HepG2 (cell line): Measurements from ENCODE around the gene ZKSCAN5. TPM values are rescaled to one million over a fixed set of nuclear protein-coding genes. Genes with fewer than 3 reads are reported as not detected.

ENCODE experiments used
- HMGA1 ChIP-seq: sonication (generic); formaldehyde crosslinking; conservative IDR thresholded peaks from 2 replicates; pipeline ENCODE4 v1.4.0; 2020; ENCODE audit warnings: missing genetic modification reagents
- HOXA5 ChIP-seq: sonication (generic); formaldehyde crosslinking; IDR thresholded peaks from 2 replicates; pipeline ENCODE4 v1.4.0; 2020; ENCODE audit warnings: missing genetic modification reagents
- MED13 ChIP-seq: sonication (generic); formaldehyde crosslinking; IDR thresholded peaks from 2 replicates; pipeline ENCODE4 v1.5.0; 2020; ENCODE audit warnings: missing genetic modification reagents
- MEIS2 ChIP-seq: sonication (generic); formaldehyde crosslinking; IDR thresholded peaks from 2 replicates; pipeline ENCODE4 v1.9.0; 2021; ENCODE audit warnings: mild to moderate bottlenecking, missing genetic modification reagents
- NR1H2 ChIP-seq: sonication (generic); formaldehyde crosslinking; IDR thresholded peaks from 2 replicates; pipeline ENCODE4 v1.8.1; 2022; ENCODE audit warnings: low read depth, missing genetic modification reagents, borderline replicate concordance
- PLRG1 ChIP-seq: fragments of 450-650 bp; conservative IDR thresholded peaks from 2 replicates; pipeline ENCODE4 v1.6.1; 2016
- POLR2AphosphoS5 ChIP-seq: IDR thresholded peaks from 2 replicates; pipeline ENCODE4 v1.6.1; 2012; ENCODE audit warnings: low read depth, low read length
- RAD21 ChIP-seq: fragments of 450-650 bp; formaldehyde crosslinking; IDR thresholded peaks from 2 replicates; pipeline ENCODE4 v1.5.0; 2020; ENCODE audit warnings: mild to moderate bottlenecking
- TEAD3 ChIP-seq: optimal IDR thresholded peaks from 2 replicates; pipeline ENCODE3; 2016; ENCODE audit warnings: borderline replicate concordance
- TRIM24 ChIP-seq: sonication (generic); formaldehyde crosslinking; IDR thresholded peaks from 2 replicates; pipeline ENCODE4 v1.8.0; 2022; ENCODE audit warnings: mild to moderate bottlenecking, missing genetic modification reagents
- WIZ ChIP-seq: sonication (generic); formaldehyde crosslinking; IDR thresholded peaks from 2 replicates; pipeline ENCODE4 v1.5.1; 2020; ENCODE audit warnings: mild to moderate bottlenecking, missing genetic modification reagents
- ZBTB7B ChIP-seq: sonication (generic); formaldehyde crosslinking; IDR thresholded peaks from 2 replicates; pipeline ENCODE4 v1.4.0; 2020; ENCODE audit warnings: missing genetic modification reagents
- ZNF10 ChIP-seq: sonication (generic); formaldehyde crosslinking; IDR thresholded peaks from 2 replicates; pipeline ENCODE4 v1.4.0; 2020; ENCODE audit warnings: mild to moderate bottlenecking, low read depth, missing genetic modification reagents, borderline replicate concordance
- ZNF230 ChIP-seq: sonication (generic); formaldehyde crosslinking; IDR thresholded peaks from 2 replicates; pipeline ENCODE4 v1.4.0; 2020; ENCODE audit warnings: mild to moderate bottlenecking, missing genetic modification reagents
- ZNF737 ChIP-seq: sonication (generic); formaldehyde crosslinking; IDR thresholded peaks from 2 replicates; pipeline ENCODE4 v1.5.0; 2020; ENCODE audit warnings: missing genetic modification reagents, mild to moderate bottlenecking, borderline replicate concordance
- polyA plus RNA-seq, 8 experiments: library from polyadenylated mRNA; depleted of rRNA in 3 of 8; stranded (reverse) in 7 of 8; unstranded in 1 of 8; fragments of >200 nt; fragmentation: Illumina TruSeq in 4 of 8; extraction: Trizol in 4 of 8; gene quantifications; 2 replicates each; pipeline versions ENCODE4 v1.2.1 to v1.2.3, GENCODE V29; 2011 to 2016; ENCODE audit warnings: low read depth in 4 of 8, missing spikeins in 1 of 8, mixed read lengths in 1 of 8; ENCODE audit not compliant: insufficient read depth in 1 of 8
- total RNA-seq, 5 experiments: library from RNA; depleted of rRNA; stranded (reverse); fragments of >200 nt; fragmentation: Illumina TruSeq; extraction: Trizol; gene quantifications; 2 replicates each; pipeline ENCODE4 v1.2.3, GENCODE V29; 2016; ENCODE audit warnings: low read depth in 1 of 5
- TF ChIP-seq, protein P1 (sequence below): sonication (generic); formaldehyde crosslinking; IDR thresholded peaks from 2 replicates; pipeline ENCODE4 v1.5.1; 2020; ENCODE audit warnings: missing genetic modification reagents, mild to moderate bottlenecking, borderline replicate concordance
- TF ChIP-seq, protein P2 (sequence below): sonication (generic); formaldehyde crosslinking; IDR thresholded peaks from 2 replicates; pipeline ENCODE4 v1.9.0; 2021; ENCODE audit warnings: missing genetic modification reagents, borderline replicate concordance
- TF ChIP-seq, protein P3 (sequence below): sonication (generic); formaldehyde crosslinking; IDR thresholded peaks from 2 replicates; pipeline ENCODE4 v1.4.0; 2020; ENCODE audit warnings: missing genetic modification reagents
- TF ChIP-seq, protein P4 (sequence below): sonication (generic); formaldehyde crosslinking; IDR thresholded peaks from 2 replicates; pipeline ENCODE4 v1.4.0; 2020; ENCODE audit warnings: low read depth, missing genetic modification reagents
- TF ChIP-seq, protein P5 (sequence below): sonication (generic); formaldehyde crosslinking; IDR thresholded peaks from 2 replicates; pipeline ENCODE4 v1.8.1; 2023; ENCODE audit warnings: mild to moderate bottlenecking, inconsistent platforms, moderate library complexity, missing genetic modification reagents, borderline replicate concordance
- TF ChIP-seq, protein P6 (sequence below): sonication (generic); formaldehyde crosslinking; conservative IDR thresholded peaks from 2 replicates; pipeline ENCODE4 v1.4.0; 2020; ENCODE audit warnings: missing genetic modification reagents

The ZKSCAN5 gene
- total and polyA plus RNA-seq, 2 of the 13 experiments (the other 11 are each of a cell fraction or from before 2014, with no cell fraction given), result 5.5 to 11.7 TPM

DNA sequence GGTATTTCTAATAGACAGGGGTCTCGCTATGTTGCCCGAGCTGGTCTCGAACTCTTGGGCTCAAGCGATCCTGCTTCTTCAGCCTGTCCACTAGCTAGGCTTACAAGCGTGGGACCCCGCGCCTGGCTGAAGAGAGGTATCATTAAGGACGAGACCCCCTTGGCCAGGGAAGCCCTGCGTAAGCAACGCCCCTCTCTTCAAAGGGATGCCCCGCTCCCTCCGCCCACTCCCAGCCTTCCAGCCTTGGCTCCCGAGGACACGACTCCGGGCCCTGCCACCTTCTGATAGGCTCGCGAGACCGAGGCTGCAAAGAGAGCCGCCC lies 220 bp upstream of the ZKSCAN5 start (continued):
- TF ChIP-seq, protein P1, sequence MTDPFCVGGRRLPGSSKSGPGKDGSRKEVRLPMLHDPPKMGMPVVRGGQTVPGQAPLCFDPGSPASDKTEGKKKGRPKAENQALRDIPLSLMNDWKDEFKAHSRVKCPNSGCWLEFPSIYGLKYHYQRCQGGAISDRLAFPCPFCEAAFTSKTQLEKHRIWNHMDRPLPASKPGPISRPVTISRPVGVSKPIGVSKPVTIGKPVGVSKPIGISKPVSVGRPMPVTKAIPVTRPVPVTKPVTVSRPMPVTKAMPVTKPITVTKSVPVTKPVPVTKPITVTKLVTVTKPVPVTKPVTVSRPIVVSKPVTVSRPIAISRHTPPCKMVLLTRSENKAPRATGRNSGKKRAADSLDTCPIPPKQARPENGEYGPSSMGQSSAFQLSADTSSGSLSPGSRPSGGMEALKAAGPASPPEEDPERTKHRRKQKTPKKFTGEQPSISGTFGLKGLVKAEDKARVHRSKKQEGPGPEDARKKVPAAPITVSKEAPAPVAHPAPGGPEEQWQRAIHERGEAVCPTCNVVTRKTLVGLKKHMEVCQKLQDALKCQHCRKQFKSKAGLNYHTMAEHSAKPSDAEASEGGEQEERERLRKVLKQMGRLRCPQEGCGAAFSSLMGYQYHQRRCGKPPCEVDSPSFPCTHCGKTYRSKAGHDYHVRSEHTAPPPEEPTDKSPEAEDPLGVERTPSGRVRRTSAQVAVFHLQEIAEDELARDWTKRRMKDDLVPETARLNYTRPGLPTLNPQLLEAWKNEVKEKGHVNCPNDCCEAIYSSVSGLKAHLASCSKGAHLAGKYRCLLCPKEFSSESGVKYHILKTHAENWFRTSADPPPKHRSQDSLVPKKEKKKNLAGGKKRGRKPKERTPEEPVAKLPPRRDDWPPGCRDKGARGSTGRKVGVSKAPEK, result no peak
- TF ChIP-seq HOXA5 (CRISPR knock-in tag) (0 out of 2 replicates have a peak, but pooled peaks have one; percentile 21), ZNF230 (CRISPR knock-in tag) (peak; percentile 50; the same call in 1 of the 2 replicates), ZNF737 (no peak), PLRG1 (no peak), MEIS2 (no peak), TEAD3 (CRISPR knock-in tag) (no peak), MED13 (CRISPR knock-in tag) (no peak), TRIM24 (CRISPR knock-in tag) (no peak), WIZ (CRISPR knock-in tag) (0 out of 2 replicates have a peak, but pooled peaks have one; percentile 2), ZBTB7B (CRISPR knock-in tag) (0 out of 2 replicates have a peak, but pooled peaks have one; percentile 41), RAD21 (CRISPR knock-in tag) (no peak), ZNF10 (no peak), POLR2AphosphoS5 (0 out of 2 replicates have a peak, but pooled peaks have one; percentile 37), NR1H2 (CRISPR knock-in tag) (no peak), HMGA1 (no peak)
- TF ChIP-seq, protein P2, sequence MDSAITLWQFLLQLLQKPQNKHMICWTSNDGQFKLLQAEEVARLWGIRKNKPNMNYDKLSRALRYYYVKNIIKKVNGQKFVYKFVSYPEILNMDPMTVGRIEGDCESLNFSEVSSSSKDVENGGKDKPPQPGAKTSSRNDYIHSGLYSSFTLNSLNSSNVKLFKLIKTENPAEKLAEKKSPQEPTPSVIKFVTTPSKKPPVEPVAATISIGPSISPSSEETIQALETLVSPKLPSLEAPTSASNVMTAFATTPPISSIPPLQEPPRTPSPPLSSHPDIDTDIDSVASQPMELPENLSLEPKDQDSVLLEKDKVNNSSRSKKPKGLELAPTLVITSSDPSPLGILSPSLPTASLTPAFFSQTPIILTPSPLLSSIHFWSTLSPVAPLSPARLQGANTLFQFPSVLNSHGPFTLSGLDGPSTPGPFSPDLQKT (CRISPR knock-in tag), result no peak
- TF ChIP-seq, protein P3, sequence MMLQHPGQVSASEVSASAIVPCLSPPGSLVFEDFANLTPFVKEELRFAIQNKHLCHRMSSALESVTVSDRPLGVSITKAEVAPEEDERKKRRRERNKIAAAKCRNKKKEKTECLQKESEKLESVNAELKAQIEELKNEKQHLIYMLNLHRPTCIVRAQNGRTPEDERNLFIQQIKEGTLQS (CRISPR knock-in tag), result no peak
- TF ChIP-seq, protein P4, sequence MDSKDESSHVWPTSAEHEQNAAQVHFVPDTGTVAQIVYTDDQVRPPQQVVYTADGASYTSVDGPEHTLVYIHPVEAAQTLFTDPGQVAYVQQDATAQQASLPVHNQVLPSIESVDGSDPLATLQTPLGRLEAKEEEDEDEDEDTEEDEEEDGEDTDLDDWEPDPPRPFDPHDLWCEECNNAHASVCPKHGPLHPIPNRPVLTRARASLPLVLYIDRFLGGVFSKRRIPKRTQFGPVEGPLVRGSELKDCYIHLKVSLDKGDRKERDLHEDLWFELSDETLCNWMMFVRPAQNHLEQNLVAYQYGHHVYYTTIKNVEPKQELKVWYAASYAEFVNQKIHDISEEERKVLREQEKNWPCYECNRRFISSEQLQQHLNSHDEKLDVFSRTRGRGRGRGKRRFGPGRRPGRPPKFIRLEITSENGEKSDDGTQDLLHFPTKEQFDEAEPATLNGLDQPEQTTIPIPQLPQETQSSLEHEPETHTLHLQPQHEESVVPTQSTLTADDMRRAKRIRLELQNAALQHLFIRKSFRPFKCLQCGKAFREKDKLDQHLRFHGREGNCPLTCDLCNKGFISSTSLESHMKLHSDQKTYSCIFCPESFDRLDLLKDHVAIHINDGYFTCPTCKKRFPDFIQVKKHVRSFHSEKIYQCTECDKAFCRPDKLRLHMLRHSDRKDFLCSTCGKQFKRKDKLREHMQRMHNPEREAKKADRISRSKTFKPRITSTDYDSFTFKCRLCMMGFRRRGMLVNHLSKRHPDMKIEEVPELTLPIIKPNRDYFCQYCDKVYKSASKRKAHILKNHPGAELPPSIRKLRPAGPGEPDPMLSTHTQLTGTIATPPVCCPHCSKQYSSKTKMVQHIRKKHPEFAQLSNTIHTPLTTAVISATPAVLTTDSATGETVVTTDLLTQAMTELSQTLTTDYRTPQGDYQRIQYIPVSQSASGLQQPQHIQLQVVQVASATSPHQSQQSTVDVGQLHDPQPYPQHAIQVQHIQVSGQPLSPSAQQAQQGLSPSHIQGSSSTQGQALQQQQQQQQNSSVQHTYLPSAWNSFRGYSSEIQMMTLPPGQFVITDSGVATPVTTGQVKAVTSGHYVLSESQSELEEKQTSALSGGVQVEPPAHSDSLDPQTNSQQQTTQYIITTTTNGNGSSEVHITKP (CRISPR knock-in tag), result no peak
- TF ChIP-seq, protein P5, sequence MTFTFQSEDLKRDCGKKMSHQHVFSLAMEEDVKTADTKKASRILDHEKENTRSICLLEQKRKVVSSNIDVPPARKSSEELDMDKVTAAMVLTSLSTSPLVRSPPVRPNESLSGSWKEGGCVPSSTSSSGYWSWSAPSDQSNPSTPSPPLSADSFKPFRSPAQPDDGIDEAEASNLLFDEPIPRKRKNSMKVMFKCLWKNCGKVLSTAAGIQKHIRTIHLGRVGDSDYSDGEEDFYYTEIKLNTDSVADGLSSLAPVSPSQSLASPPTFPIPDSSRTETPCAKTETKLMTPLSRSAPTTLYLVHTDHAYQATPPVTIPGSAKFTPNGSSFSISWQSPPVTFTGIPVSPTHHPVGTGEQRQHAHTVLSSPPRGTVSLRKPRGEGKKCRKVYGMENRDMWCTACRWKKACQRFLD (CRISPR knock-in tag), result no peak
- TF ChIP-seq, protein P6, sequence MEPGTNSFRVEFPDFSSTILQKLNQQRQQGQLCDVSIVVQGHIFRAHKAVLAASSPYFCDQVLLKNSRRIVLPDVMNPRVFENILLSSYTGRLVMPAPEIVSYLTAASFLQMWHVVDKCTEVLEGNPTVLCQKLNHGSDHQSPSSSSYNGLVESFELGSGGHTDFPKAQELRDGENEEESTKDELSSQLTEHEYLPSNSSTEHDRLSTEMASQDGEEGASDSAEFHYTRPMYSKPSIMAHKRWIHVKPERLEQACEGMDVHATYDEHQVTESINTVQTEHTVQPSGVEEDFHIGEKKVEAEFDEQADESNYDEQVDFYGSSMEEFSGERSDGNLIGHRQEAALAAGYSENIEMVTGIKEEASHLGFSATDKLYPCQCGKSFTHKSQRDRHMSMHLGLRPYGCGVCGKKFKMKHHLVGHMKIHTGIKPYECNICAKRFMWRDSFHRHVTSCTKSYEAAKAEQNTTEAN (CRISPR knock-in tag), result no peak
